Endothelial cell of coronary artery (primary cell): ENCODE measurements around the gene PTPRO. TPM values are rescaled to one million over a fixed set of nuclear protein-coding genes. Genes with fewer than 3 reads are reported as not detected.

ENCODE experiments used
- total RNA-seq: library from RNA; depleted of rRNA; stranded (reverse); fragments of >200 nt; gene quantifications from 2 replicates; pipeline ENCODE4 v1.2.3, GENCODE V29; 2014

Gene PTPRO
- total RNA-seq: 0.09 TPM in 1 of 2 replicates, not detected in the other

DNA sequence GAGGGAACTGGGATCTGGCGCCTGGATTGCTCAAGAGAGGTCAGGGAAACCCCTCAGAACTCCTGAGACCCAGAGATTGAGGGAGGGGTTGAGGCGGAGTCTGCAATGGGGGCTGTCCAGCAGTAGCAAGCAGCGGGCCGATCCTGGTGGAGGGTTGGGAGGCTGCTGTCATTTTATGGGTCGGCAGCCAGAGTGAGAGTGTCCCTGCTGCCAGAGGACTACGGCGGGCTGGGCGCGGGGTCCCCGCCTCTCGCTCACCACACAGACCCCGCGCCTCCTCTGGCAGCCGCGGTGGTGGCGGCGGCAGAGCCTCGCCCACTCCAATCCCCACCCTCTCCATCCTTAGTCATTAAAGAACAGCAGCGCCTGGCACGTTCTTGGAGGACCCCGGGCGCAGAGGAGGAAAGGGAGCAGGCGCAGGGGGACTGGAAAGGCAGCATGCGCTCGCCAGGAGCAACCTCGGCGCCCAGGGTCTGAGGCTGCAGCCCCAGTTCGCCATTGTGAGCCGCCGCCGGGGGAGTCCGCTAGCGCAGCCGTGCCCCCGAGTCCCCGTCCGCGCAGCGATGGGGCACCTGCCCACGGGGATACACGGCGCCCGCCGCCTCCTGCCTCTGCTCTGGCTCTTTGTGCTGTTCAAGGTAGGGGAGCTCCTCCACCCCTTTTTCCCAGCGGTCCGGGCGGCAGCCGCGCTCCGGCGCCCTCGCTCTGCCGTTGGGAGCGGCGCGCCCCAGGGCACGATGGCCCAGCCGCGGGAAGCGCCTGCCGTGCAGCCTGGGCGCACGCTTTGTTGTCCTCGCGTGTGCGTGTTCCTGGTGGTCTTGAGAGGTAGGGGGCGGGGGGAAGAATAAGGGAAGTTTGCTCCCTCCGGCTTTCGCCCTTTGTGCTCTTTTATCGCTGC is at the start of gene PTPRO:
Gene PTPRO (plus strand): TSS at position 345 of the 898 bp plus-strand sequence.

Other genes starting within 250 kb of the PTPRO start
- 0.94 TPM in 1 of 2 replicates, not detected in the other for gene RERG, start 101.1 kb upstream of the PTPRO start, total RNA-seq